DOHH2 (cell line): ENCODE results near the gene AJAP1.

Experiments used
- EZH2phosphoT487 ChIP-seq: fragments of 200-600 bp; sonication (generic); IDR thresholded peaks from 2 replicates; pipeline ENCODE4 v1.6.1; 2017; ENCODE audit warnings: borderline replicate concordance, mild to moderate bottlenecking, antibody characterized with exemption, low read length, moderate library complexity, mixed read lengths
- TF ChIP-seq, protein P1 (sequence below): fragments of 200-600 bp; sonication (generic); IDR thresholded peaks from one replicate; pipeline ENCODE4 v1.5.1; 2014; ENCODE audit warnings: antibody characterized with exemption, mild to moderate bottlenecking, low read depth, low read length; ENCODE audit not compliant: poor library complexity, severe bottlenecking

DNA sequence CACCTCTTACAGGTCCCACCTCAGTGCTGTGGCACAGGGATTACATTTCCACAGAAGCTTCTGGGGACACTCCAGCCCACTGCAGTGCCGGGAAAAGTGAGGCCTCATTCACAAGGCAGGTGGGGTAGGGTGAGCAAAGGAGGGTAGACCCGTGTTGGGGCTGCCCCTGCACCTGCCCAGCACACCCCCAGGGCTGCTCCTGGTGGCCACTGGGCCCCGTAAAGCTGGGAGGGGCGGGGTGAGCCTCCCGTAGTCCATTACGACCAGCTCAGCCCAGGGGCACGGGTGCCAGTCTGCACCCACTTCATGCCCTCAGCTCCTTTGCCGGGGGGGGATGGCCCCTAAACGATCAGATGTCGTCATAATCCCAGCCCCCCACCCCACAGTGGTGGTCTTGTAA lies 39.5 kb downstream of the AJAP1 start:
- TF ChIP-seq, protein P1, sequence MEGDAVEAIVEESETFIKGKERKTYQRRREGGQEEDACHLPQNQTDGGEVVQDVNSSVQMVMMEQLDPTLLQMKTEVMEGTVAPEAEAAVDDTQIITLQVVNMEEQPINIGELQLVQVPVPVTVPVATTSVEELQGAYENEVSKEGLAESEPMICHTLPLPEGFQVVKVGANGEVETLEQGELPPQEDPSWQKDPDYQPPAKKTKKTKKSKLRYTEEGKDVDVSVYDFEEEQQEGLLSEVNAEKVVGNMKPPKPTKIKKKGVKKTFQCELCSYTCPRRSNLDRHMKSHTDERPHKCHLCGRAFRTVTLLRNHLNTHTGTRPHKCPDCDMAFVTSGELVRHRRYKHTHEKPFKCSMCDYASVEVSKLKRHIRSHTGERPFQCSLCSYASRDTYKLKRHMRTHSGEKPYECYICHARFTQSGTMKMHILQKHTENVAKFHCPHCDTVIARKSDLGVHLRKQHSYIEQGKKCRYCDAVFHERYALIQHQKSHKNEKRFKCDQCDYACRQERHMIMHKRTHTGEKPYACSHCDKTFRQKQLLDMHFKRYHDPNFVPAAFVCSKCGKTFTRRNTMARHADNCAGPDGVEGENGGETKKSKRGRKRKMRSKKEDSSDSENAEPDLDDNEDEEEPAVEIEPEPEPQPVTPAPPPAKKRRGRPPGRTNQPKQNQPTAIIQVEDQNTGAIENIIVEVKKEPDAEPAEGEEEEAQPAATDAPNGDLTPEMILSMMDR = no peak
- TF ChIP-seq EZH2phosphoT487 = no peak
